IPS DF 4.7 (cell line): ENCODE data around the gene HS6ST3.

ENCODE experiments used
- DNase-seq: peaks from one replicate; pipeline ENCODE4 v3.0.0-alpha.2; 2013; ENCODE audit warnings: low spot score; ENCODE audit errors: extremely low read depth

HS6ST3 gene

GRCh38 chr13:96821381-96821780 is 731.5 kb downstream of the HS6ST3 start:
- no peak for DNase-seq

- no peak for DNase-seq
Measured at GRCh38 chr13:96821971-96822370, 732.1 kb downstream of the HS6ST3 start.

GRCh38 chr13:96822895-96823294 is 733.0 kb downstream of the HS6ST3 start:
- peak; percentile 22 for DNase-seq

GRCh38 chr13:96824140-96824539 is 734.2 kb downstream of the HS6ST3 start:
- DNase-seq: no peak

GRCh38 chr13:96825653-96826052 is 735.7 kb downstream of the HS6ST3 start:
- no peak for DNase-seq

- no peak for DNase-seq
Measured at GRCh38 chr13:96834626-96835025, 744.7 kb downstream of the HS6ST3 start.

- no peak for DNase-seq
Measured at GRCh38 chr13:96835546-96835945, 745.6 kb downstream of the HS6ST3 start.

- no peak for DNase-seq
Measured at GRCh38 chr13:96836733-96837132, 746.8 kb downstream of the HS6ST3 start.

- no peak for DNase-seq
Measured at GRCh38 chr13:96837809-96838208, 747.9 kb downstream of the HS6ST3 start.

GRCh38 chr13:96844195-96844594 is 754.3 kb downstream of the HS6ST3 start:
- DNase-seq: no peak

- DNase-seq: no peak
Measured at GRCh38 chr13:96844616-96845015, 754.7 kb downstream of the HS6ST3 start.

GRCh38 chr13:96848286-96848685 is 758.4 kb downstream of the HS6ST3 start:
- no peak for DNase-seq

GRCh38 chr13:96849091-96849490 is 759.2 kb downstream of the HS6ST3 start:
- no peak for DNase-seq

- no peak for DNase-seq
Measured at GRCh38 chr13:96850538-96851145, 760.7 kb downstream of the HS6ST3 start.

- no peak for DNase-seq
Measured at GRCh38 chr13:96851856-96852445, 762.0 kb downstream of the HS6ST3 start.

GRCh38 chr13:96858133-96858826 is 768.4 kb downstream of the HS6ST3 start:
- no peak for DNase-seq

GRCh38 chr13:96860882-96861281 is 771.0 kb downstream of the HS6ST3 start:
- no peak for DNase-seq

- DNase-seq: no peak
Measured at GRCh38 chr13:96862093-96862492, 772.2 kb downstream of the HS6ST3 start.

- no peak for DNase-seq
Measured at GRCh38 chr13:96862999-96863398, 773.1 kb downstream of the HS6ST3 start.

GRCh38 chr13:96871469-96871868 is 781.6 kb downstream of the HS6ST3 start:
- DNase-seq: no peak

GRCh38 chr13:96880419-96880818 is 790.5 kb downstream of the HS6ST3 start:
- no peak for DNase-seq
